Heart left ventricle (tissue), 13 donors: Measurements from ENCODE around the gene ARID5B.

Source experiments
- CTCF ChIP-seq, 12 donors: fragments of 200-600 bp; sonication (generic) in 4 of 12; IDR thresholded peaks; one replicate each; pipeline versions ENCODE4 v1.5.0 to v1.8.0; 2018 to 2022; ENCODE audit warnings: antibody characterized with exemption in 12 of 12, mild to moderate bottlenecking in 5 of 12
- POLR2A ChIP-seq, 2 donors: fragments of 450-650 bp; IDR thresholded peaks; one replicate each; pipeline ENCODE4 v1.6.1; 2017; ENCODE audit warnings: antibody characterized with exemption in 2 of 2, mild to moderate bottlenecking in 2 of 2, moderate library complexity in 2 of 2
- donor health status: ischemic (EF 13 %, LVEDD 7.1; RV severe dilation, severe dysfunction).
- donor health status: DM: no; HTN: yes; CAD: no.
- donor health status: DM: no; HTN: no; CAD: no.
- donor health status: ischemic (EF 25% LVEDD 6.9; RV normal size, moderate dysfunction).
- donor health status: ischemic (EF 25% LVEDD 5.7; RV mildly dilated, moderate dysfunction).
- donor health status: ischemic (EF 35%, LVEDD 5.7; RV mildly dilated, moderate dysfunction).
- donor health status: nonischemic (EF 11% LVEDD 7.7; RV severe dilation, severe dysfunction).
- donor health status: DM: yes; HTN: yes; CAD: no.
- donor health status: PGD.
- donor health status: ischemic (EF 29% LVEDD 5.4; RV normal size, mild dysfunction).
- donor health status: nonischemic (EF 23%, LVEDD 6.1; RV moderate dilation, normal function).

GRCh38 chr10:62062752-62063512 is 161.4 kb downstream of the ARID5B start:
- TF ChIP-seq CTCF (IDR thresholded peaks at IDR 0.05): no peak
- TF ChIP-seq POLR2A (IDR thresholded peaks at IDR 0.05): no peak
